ENCODE measurements around the gene UTP25. TPM values are rescaled to one million over a fixed set of nuclear protein-coding genes. Genes with fewer than 3 reads are reported as not detected.

UTP25 gene
- total and polyA plus RNA-seq, 2 of the 4 experiments (the other 2 are of a cell fraction) = 7.1 to 17.4 TPM

GRCh38 chr1:209802780-209803152 is 25.0 kb upstream of the UTP25 start:
- no peaks in the 10 kb centered on the region for H3K79me1 ChIP-seq (ENCODE audit: low read depth in 1 of 2, low read length in 2 of 2)
- H3K36me3 ChIP-seq (ENCODE audit: control insufficient read depth, insufficient read depth, low read length) = no peaks in the 10 kb centered on the region
- no peak overlapping the region for H2AK5ac ChIP-seq (ENCODE audit: low read depth, low read length)
- no TSS peak for BruUV-seq (replicated peaks)
- DNase-seq (no peak), ATAC-seq (ENCODE audit: low read depth) (no peak)
- H3K23ac ChIP-seq (ENCODE audit: low read depth, low read length) = no peak overlapping the region
- H4K5ac ChIP-seq (ENCODE audit: low read depth, low read length) = no peak overlapping the region
- H2BK5ac ChIP-seq (ENCODE audit: low read depth, low read length, poor library complexity, severe bottlenecking) = no peak overlapping the region
- H3K27ac ChIP-seq (ENCODE audit: insufficient read depth, low read length) = no peak overlapping the region
- H3K14ac ChIP-seq (replicated peaks; ENCODE audit: low read depth, low read length) = no peak overlapping the region
- H2AK9ac ChIP-seq (replicated peaks; ENCODE audit: low read depth, low read length, poor library complexity) = no peak overlapping the region
- POLR2A ChIA-PET (ENCODE audit: unreplicated experiment) = no interaction called here
- no CpG with 5 or more reads among the region's 4 CpGs for WGBS, 2 experiments (ENCODE audit: extremely low coverage in 2 of 2, insufficient read length in 1 of 2)
- peaks cover 2% of the 10 kb centered on the region for H3K27me3 ChIP-seq (ENCODE audit: control insufficient read depth, insufficient read depth, low read length)
- H2BK15ac ChIP-seq (ENCODE audit: low read depth, low read length) = no peak overlapping the region
- no peak overlapping the region for H3K4me3 ChIP-seq (ENCODE audit: insufficient read depth, low read depth, low read length)
- H3K56ac ChIP-seq (ENCODE audit: extremely low read depth, insufficient read depth, low read length) = no peak overlapping the region
- TF ChIP-seq ELK1 (IDR thresholded peaks at IDR 0.05; ENCODE audit: borderline replicate concordance, low read depth, low read length) (no peak), RFX5 (IDR thresholded peaks at IDR 0.05; ENCODE audit: low read depth, low read length) (no peak), NFE2L2 (IDR thresholded peaks at IDR 0.05; ENCODE audit: low read depth, low read length) (no peak), CEBPB (IDR thresholded peaks at IDR 0.05; ENCODE audit: low read depth, low read length) (no peak), RCOR1 (IDR thresholded peaks at IDR 0.05; ENCODE audit: insufficient replicate concordance, low read length) (no peak), RAD21 (IDR thresholded peaks at IDR 0.05; ENCODE audit: low read length) (no peak), USF2 (IDR thresholded peaks at IDR 0.05; ENCODE audit: low read depth, low read length) (no peak), MXI1 (IDR thresholded peaks at IDR 0.05; ENCODE audit: borderline replicate concordance, low read depth, low read length) (no peak), POLR2A (IDR thresholded peaks at IDR 0.05; ENCODE audit: low read depth, low read length) (no peak), FOS (IDR thresholded peaks at IDR 0.05; ENCODE audit: low read depth, low read length) (no peak), SMC3 (IDR thresholded peaks at IDR 0.05; ENCODE audit: low read depth, low read length) (no peak), MAFK (IDR thresholded peaks at IDR 0.05; ENCODE audit: low read depth, low read length) (no peak), CHD1 (IDR thresholded peaks at IDR 0.05; ENCODE audit: low read depth, low read length) (no peak), BHLHE40 (IDR thresholded peaks at IDR 0.05; ENCODE audit: low read depth, low read length) (no peak)
- TF ChIP-seq, protein P1, sequence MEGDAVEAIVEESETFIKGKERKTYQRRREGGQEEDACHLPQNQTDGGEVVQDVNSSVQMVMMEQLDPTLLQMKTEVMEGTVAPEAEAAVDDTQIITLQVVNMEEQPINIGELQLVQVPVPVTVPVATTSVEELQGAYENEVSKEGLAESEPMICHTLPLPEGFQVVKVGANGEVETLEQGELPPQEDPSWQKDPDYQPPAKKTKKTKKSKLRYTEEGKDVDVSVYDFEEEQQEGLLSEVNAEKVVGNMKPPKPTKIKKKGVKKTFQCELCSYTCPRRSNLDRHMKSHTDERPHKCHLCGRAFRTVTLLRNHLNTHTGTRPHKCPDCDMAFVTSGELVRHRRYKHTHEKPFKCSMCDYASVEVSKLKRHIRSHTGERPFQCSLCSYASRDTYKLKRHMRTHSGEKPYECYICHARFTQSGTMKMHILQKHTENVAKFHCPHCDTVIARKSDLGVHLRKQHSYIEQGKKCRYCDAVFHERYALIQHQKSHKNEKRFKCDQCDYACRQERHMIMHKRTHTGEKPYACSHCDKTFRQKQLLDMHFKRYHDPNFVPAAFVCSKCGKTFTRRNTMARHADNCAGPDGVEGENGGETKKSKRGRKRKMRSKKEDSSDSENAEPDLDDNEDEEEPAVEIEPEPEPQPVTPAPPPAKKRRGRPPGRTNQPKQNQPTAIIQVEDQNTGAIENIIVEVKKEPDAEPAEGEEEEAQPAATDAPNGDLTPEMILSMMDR (conservative IDR thresholded peaks at IDR 0.05; ENCODE audit: low read depth, low read length) = no peak
- dilution Hi-C loops (cut with HindIII; ENCODE audit: low sequenced_read_pairs, unreplicated experiment) (loop anchor here (25.0 kb wide), 1 partner anchor 185 kb away; no protein-coding TSS in a partner anchor), in situ Hi-C loops (cut with MboI; ENCODE audit: low sequenced_read_pairs) (no loop called here), intact Hi-C loops (cut with micrococcal nuclease) (no loop called here)
- H3K4me2 ChIP-seq (ENCODE audit: low read depth, low read length) = no peak overlapping the region
- no peak overlapping the region for H2BK120ac ChIP-seq (ENCODE audit: low read depth, low read length)
- no peak overlapping the region for H3K9ac ChIP-seq (ENCODE audit: low read depth, low read length)
- H4K20me1 ChIP-seq (ENCODE audit: insufficient read depth, low read length) = no peaks in the 10 kb centered on the region
- CTCF ChIA-PET = interaction anchor here (0.8 kb wide), 1 partner anchor 20 kb away, joined by 3 read pairs; no protein-coding TSS in a partner anchor
- no peak overlapping the region for H4K8ac ChIP-seq (ENCODE audit: low read depth in 2 of 2, low read length in 2 of 2)
- H3K4ac ChIP-seq (ENCODE audit: low read depth, low read length) = no peak overlapping the region
- no peak overlapping the region for H2BK20ac ChIP-seq (ENCODE audit: low read depth, low read length)
- peaks cover 3% of the 10 kb centered on the region; the same call in 1 of the 2 replicates for H3K9me1 ChIP-seq (ENCODE audit: insufficient read depth, low read length)
- H3K18ac ChIP-seq (ENCODE audit: low read depth, low read length) = no peak overlapping the region
- no peak overlapping the region for H4K91ac ChIP-seq (ENCODE audit: insufficient read depth, low read depth, low read length)
- no peaks in the 10 kb centered on the region for H3K9me3 ChIP-seq (ENCODE audit: control insufficient read depth, insufficient read depth, low read length)
- no peak overlapping the region for H2AFZ ChIP-seq (replicated peaks; ENCODE audit: low read length, poor library complexity)
- H3K4me1 ChIP-seq (ENCODE audit: control insufficient read depth, insufficient read depth, low read length) = peaks cover 4% of the 10 kb centered on the region; the same call in 1 of the 2 replicates
